NCI-H2196 (cell line): Measurements from ENCODE around the gene KLK3.
A peak's percentile ranks its signal among the peaks of the same experiment; 100 is the strongest.
"Not testable (repeated sequence)": the region's sequence is repeated elsewhere in the genome, so short reads cannot be mapped to it uniquely, and the experiment has no call there.

Experiments
- DNase-seq: peaks from one replicate; lab custom pipeline; 2025; ENCODE audit not compliant: unreplicated experiment; lab: John Stamatoyannopoulos, UW

KLK3 gene

DNA sequence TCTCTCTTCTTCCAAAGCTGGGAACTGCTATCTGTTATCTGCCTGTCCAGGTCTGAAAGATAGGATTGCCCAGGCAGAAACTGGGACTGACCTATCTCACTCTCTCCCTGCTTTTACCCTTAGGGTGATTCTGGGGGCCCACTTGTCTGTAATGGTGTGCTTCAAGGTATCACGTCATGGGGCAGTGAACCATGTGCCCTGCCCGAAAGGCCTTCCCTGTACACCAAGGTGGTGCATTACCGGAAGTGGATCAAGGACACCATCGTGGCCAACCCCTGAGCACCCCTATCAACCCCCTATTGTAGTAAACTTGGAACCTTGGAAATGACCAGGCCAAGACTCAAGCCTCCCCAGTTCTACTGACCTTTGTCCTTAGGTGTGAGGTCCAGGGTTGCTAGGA is 5.1 kb downstream of the KLK3 start:
- no peak for DNase-seq

DNA sequence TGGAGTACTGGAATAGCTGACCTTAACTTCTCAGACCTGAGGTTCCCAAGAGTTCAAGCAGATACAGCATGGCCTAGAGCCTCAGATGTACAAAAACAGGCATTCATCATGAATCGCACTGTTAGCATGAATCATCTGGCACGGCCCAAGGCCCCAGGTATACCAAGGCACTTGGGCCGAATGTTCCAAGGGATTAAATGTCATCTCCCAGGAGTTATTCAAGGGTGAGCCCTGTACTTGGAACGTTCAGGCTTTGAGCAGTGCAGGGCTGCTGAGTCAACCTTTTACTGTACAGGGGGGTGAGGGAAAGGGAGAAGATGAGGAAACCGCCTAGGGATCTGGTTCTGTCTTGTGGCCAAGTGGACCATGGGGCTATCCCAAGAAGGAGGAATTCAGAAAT is 6.3 kb downstream of the KLK3 start:
- DNase-seq = no peak

DNA sequence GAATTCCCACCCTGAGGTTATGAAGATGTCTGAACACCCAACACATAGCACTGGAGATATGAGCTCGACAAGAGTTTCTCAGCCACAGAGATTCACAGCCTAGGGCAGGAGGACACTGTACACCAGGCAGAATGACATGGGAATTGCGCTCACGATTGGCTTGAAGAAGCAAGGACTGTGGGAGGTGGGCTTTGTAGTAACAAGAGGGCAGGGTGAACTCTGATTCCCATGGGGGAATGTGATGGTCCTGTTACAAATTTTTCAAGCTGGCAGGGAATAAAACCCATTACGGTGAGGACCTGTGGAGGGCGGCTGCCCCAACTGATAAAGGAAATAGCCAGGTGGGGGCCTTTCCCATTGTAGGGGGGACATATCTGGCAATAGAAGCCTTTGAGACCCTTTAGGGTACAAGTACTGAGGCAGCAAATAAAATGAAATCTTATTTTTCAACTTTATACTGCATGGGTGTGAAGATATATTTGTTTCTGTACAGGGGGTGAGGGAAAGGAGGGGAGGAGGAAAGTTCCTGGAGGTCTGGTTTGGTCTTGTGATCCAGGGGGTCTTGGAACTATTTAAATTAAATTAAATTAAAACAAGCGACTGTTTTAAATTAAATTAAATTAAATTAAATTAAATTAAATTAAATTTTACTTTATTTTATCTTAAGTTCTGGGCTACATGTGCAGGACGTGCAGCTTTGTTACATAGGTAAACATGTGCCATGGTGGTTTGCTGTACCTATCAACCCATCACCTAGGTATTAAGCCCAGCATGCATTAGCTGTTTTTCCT is 7.0 kb downstream of the KLK3 start:
- DNase-seq = no peak

GRCh38 chr19:50869479-50869878 is 14.8 kb downstream of the KLK3 start:
- no peak for DNase-seq

DNA sequence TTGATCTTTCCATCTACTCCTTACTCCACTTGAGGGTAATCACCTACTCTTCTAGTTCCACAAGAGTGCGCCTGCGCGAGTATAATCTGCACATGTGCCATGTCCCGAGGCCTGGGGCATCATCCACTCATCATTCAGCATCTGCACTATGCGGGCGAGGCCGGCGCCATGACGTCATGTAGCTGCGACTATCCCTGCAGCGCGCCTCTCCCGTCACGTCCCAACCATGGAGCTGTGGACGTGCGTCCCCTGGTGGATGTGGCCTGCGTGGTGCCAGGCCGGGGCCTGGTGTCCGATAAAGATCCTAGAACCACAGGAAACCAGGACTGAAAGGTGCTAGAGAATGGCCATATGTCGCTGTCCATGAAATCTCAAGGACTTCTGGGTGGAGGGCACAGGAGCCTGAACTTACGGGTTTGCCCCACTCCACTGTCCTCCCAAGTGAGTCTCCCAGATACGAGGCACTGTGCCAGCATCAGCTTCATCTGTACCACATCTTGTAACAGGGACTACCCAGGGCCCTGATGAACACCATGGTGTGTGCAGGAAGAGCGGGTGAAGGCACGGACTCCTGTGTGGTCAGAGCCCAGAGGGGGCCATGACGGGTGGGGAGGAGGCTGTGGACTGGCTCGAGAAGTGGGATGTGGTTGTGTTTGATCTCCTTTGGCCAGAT is 15.8 kb downstream of the KLK3 start:
- DNase-seq = no peak

DNA sequence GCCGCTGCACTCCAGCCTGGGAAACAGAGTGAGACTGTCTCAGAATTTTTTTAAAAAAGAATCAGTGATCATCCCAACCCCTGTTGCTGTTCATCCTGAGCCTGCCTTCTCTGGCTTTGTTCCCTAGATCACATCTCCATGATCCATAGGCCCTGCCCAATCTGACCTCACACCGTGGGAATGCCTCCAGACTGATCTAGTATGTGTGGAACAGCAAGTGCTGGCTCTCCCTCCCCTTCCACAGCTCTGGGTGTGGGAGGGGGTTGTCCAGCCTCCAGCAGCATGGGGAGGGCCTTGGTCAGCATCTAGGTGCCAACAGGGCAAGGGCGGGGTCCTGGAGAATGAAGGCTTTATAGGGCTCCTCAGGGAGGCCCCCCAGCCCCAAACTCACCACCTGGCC is 18.3 kb downstream of the KLK3 start, which contains the start of gene KLK2:
Gene KLK2 (plus strand): TSS at position 384 of the 400 bp plus-strand sequence. CDS start 35 bp downstream, outside the sequence.
- no peak for DNase-seq

GRCh38 chr19:50874211-50874610 is 19.5 kb downstream of the KLK3 start:
- DNase-seq = no peak

GRCh38 chr19:50875795-50876422 is 21.2 kb downstream of the KLK3 start:
- DNase-seq = no peak

GRCh38 chr19:50876456-50876855 is 21.7 kb downstream of the KLK3 start:
- DNase-seq = no peak

- DNase-seq = peak; percentile 47
These were observed 22.6 kb downstream of the KLK3 start for GRCh38 chr19:50877338-50877737.

- no peak for DNase-seq
These were observed 24.1 kb downstream of the KLK3 start for GRCh38 chr19:50878851-50879250.

- no peak for DNase-seq
These were observed 25.5 kb downstream of the KLK3 start for GRCh38 chr19:50880241-50880640.

DNA sequence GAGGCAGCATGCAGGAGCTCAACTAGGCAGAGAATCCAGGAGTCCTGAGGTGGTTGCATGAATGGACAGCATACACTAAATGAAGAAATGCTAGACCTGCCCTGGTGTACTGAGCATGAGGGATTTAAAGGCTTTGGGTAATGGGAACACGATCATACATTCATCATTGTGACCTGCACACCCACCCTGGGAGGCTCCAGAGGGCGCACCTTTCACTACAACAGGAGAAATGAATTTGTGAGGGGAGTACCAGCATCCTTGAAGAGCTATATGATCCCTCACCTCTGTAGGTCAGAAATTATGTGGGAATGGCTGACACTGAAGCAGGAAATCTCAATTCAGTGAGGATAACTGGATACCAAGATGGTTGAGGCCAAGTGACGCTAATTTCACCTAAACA is 27.5 kb downstream of the KLK3 start:
- no peak for DNase-seq

DNA sequence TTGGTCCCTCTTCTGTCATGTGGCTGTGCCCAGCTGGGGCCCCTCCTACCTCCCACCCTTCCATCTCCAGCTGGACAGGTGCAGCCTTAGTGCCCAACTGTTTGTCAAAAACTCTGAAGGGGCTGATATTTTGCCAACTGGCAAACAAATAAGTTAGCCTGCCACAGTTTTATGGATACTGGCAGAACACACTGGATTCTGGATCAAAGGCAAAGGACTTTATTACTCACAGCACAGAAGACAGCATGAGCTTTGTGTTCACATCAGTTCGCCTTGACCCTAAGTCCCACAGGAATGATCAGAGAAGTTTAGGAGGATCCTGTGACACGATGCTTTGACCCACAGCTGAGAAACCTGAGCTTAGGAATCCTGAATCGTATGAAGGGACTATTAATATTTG is 34.9 kb downstream of the KLK3 start:
- DNase-seq = peak; percentile 25

- DNase-seq = no peak
These were observed 35.9 kb downstream of the KLK3 start for GRCh38 chr19:50890422-50891252.

DNA sequence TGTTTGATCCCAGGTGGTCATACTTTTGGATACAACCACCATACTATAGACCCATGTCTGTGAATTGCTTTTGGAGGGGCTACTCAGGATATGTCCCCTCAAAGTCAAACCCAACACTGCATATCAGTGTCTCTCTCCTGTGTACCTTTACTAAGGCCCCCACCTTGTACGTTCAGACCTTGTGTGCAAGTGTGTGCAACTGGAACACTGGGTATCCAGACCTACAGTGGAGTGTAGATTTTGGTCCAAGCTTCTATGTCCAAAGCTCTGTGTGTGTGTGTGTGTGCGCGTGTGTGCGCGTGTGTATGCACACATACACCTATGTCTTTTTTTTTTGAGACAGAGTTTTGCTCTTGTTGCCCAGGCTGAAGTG is 36.5 kb downstream of the KLK3 start:
- DNase-seq = no peak

DNA sequence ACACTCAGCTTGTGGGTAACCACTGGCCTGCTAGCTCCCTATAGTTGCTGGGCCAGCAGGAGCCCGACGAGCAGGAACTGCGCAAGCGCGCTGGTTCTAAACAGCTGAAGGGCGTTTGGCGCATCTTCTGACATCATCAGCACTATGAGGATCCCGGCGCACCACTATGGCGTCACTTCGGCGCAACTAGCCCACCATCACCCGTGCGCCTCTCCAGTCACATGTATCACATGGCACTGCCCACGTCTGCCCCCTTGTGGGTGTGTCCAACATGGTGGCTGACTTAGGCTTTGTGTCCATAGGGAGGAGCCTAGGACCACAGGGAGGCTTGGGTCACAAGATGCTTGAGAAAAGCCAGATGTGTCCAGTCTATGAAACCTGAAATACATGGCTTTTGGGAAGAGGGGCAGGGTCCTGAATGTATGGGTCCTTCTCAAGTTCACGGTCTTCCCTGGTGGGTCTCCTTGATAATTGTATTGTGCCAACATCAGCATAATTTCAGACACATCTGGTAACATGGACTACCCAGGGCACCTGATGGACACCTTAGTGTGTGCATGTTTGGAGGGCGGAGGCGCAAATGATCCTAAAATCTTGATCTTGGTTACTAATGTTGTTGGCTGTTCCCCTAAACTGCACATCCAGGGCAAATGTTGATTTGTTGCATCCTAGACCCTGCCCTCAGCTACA is 38.5 kb downstream of the KLK3 start:
- DNase-seq = peak; percentile 6

DNA sequence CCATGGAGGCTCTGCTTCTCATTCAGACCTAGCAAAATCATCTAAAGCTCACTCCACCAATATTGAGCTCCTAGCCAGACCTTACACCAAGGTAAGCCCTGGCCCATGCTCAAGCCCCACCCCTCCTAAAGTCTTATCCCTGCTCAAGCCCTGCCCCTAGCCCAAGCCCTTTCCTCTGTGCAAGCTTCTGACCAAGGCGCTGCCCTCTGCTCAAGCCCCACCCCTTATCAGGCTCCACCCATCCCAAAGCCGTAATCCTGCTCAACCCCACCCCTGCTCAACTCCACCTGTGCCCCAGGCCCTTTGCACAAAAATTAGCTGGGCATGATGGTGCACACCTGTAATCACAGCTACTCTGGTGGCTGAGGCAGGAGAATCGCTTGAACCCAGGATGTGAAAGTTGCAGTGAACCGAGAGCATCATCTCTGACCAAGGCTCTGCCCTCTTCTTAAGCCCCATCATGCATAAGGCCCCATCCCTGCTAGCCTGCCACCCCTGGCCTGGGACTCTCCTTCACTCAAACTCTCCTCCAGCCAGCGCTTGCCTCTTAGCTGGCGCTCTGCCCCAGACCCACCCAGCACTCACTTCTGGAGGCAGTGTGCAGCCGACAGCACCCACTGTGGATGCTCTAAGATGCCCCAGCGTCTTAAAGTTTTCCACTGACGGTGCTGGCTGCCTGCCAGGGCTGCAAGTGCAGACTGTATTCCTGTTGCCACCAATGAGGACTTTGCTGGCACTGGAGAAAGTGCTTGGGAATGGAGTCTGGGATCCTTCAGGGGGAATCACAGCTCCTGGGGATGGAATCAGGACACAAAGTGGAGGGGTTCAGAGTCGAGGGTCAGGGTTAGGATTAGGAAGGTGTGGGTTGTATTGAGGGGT is 40.0 kb downstream of the KLK3 start:
- DNase-seq = no peak

DNA sequence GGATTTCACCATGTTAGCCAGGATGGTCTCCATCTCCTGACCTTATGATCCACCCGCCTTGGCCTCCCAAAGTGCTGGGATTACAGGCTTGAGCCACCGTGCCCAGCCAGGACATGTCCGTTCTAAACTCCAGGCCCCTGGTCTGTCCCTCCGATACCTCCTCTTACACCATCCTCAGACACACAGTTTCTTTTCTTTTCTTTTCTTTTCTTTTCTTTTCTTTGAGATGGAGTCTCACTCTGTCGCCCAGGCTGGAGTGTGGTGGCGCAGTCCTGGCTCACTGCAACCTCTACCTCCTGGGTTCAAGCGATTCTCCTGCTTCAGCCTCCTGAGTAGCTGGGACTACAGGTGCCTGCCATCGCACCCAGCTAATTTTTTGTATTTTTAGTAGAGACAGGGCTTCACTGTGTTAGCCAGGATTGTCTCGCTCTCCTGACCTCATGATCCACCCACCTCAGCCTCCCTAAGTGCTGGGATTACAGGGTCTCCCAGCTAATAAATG is 41.4 kb downstream of the KLK3 start:
- DNase-seq = not testable (repeated sequence)
